Smooth muscle cell (in vitro differentiated cells): ENCODE measurements around the gene RET. TPM values are rescaled to one million over a fixed set of nuclear protein-coding genes. Genes with fewer than 3 reads are reported as not detected.

ENCODE experiments used
- DNase-seq: peaks from one replicate; lab custom pipeline; 2025; ENCODE audit not compliant: unreplicated experiment; lab: John Stamatoyannopoulos, UW
- H2AFZ ChIP-seq: fragments of 200-600 bp; sonication (generic); 2 replicates; pipeline ENCODE4 v1.6.0; 2016; ENCODE audit warnings: antibody characterized with exemption, low read depth, mild to moderate bottlenecking
- H3F3A ChIP-seq: fragments of 200-600 bp; sonication (generic); 2 replicates; pipeline ENCODE4 v1.6.0; 2017; ENCODE audit warnings: antibody characterized with exemption, low read depth
- H3K27ac ChIP-seq: fragments of 200-600 bp; sonication (generic); 2 replicates; pipeline ENCODE4 v1.5.1; 2016; ENCODE audit warnings: low read depth, mild to moderate bottlenecking
- H3K27me3 ChIP-seq: fragments of 200-600 bp; sonication (generic); 2 replicates; pipeline ENCODE4 v1.6.1; 2016; ENCODE audit warnings: low read depth, mild to moderate bottlenecking
- H3K36me3 ChIP-seq: fragments of 200-600 bp; sonication (generic); 2 replicates; pipeline ENCODE4 v1.5.1; 2016; ENCODE audit warnings: low read depth
- H3K4me1 ChIP-seq: fragments of 200-600 bp; sonication (generic); 2 replicates; pipeline ENCODE4 v1.5.1; 2016; ENCODE audit warnings: low read depth
- H3K4me2 ChIP-seq: fragments of 200-600 bp; sonication (generic); 2 replicates; pipeline ENCODE4 v1.6.0; 2016; ENCODE audit warnings: mild to moderate bottlenecking
- H3K4me3 ChIP-seq: fragments of 200-600 bp; sonication (generic); 2 replicates; pipeline ENCODE4 v1.5.1; 2016; ENCODE audit warnings: mild to moderate bottlenecking
- H3K79me2 ChIP-seq: fragments of 200-600 bp; sonication (generic); 2 replicates; pipeline ENCODE4 v1.6.0; 2016; ENCODE audit warnings: low read depth, mild to moderate bottlenecking
- H3K9ac ChIP-seq: fragments of 200-600 bp; sonication (generic); 2 replicates; pipeline ENCODE4 v1.6.0; 2016; ENCODE audit warnings: low read depth
- H3K9me3 ChIP-seq: fragments of 200-600 bp; sonication (generic); replicated peaks from 2 replicates; pipeline ENCODE4 v1.5.1; 2016; ENCODE audit warnings: low read depth
- H4K20me1 ChIP-seq: fragments of 200-600 bp; sonication (generic); 2 replicates; pipeline ENCODE4 v1.6.0; 2016; ENCODE audit warnings: low read depth
- WGBS: methylation state at CpG from one replicate; pipeline ENCODE4 v1.1.7; 2016; ENCODE audit warnings: low lambda C conversion rate; 5-methylcytosine and 5-hydroxymethylcytosine counted together
- polyA plus RNA-seq: library from polyadenylated mRNA; unstranded; fragments of >200 nt; fragmentation: Nextera tagmentation; extraction: Ambion mirVana; gene quantifications from 2 replicates; pipeline ENCODE4 v1.2.1, GENCODE V29; 2016
- total RNA-seq: library from RNA; depleted of rRNA; stranded (reverse); fragments of >200 nt; gene quantifications from 2 replicates; pipeline ENCODE4 v1.2.3, GENCODE V29; 2014
- TF ChIP-seq, protein P1 (sequence below): fragments of 200-600 bp; sonication (generic); IDR thresholded peaks from 2 replicates; pipeline ENCODE4 v1.5.1; 2017; ENCODE audit warnings: borderline replicate concordance, mild to moderate bottlenecking, antibody characterized with exemption; ENCODE audit not compliant: insufficient read depth, poor library complexity, severe bottlenecking

Gene RET
- total and polyA plus RNA-seq, 2 experiments from 2014 or later: 0.70 to 0.94 TPM

DNA sequence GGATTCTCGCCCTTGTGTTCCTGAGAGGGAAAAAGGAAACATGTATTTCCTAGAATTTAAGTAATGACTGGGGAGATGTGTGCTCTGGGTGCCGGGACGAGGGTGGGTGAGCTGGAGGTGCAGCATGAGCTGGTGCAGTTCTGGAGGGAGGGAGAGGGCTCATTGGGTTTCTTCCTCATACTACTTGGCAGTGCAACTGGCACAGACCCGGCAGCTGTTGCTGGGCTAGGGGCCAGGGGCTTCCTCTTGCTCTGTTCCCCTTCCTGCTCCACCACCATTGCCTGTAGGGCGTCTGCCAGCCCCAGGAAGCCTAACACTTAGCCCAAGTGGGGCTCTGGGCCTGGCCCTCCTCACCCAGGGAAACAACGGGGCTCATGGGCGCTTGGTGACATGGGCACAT is 5.9 kb downstream of the RET start:
- no peaks in the 10 kb centered on the region for H3K36me3 ChIP-seq
- H3K27me3 ChIP-seq: peaks cover 36% of the 10 kb centered on the region
- H3K4me1 ChIP-seq: peaks cover 1% of the 10 kb centered on the region
- H4K20me1 ChIP-seq: no peaks in the 10 kb centered on the region
- H3K27ac ChIP-seq: no peak overlapping the region
- DNase-seq: no peak
- no peaks in the 10 kb centered on the region for H3K79me2 ChIP-seq
- no peak overlapping the region for H3K9ac ChIP-seq
- 91% methylated on average over 7 of the region's 7 CpGs for WGBS
- H3F3A ChIP-seq: no peaks in the 10 kb centered on the region
- no peak overlapping the region for H3K4me3 ChIP-seq
- no peak overlapping the region for H3K4me2 ChIP-seq
- H3K9me3 ChIP-seq: no peaks in the 10 kb centered on the region
- no peak overlapping the region for H2AFZ ChIP-seq
- TF ChIP-seq, protein P1, sequence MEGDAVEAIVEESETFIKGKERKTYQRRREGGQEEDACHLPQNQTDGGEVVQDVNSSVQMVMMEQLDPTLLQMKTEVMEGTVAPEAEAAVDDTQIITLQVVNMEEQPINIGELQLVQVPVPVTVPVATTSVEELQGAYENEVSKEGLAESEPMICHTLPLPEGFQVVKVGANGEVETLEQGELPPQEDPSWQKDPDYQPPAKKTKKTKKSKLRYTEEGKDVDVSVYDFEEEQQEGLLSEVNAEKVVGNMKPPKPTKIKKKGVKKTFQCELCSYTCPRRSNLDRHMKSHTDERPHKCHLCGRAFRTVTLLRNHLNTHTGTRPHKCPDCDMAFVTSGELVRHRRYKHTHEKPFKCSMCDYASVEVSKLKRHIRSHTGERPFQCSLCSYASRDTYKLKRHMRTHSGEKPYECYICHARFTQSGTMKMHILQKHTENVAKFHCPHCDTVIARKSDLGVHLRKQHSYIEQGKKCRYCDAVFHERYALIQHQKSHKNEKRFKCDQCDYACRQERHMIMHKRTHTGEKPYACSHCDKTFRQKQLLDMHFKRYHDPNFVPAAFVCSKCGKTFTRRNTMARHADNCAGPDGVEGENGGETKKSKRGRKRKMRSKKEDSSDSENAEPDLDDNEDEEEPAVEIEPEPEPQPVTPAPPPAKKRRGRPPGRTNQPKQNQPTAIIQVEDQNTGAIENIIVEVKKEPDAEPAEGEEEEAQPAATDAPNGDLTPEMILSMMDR: no peak

DNA sequence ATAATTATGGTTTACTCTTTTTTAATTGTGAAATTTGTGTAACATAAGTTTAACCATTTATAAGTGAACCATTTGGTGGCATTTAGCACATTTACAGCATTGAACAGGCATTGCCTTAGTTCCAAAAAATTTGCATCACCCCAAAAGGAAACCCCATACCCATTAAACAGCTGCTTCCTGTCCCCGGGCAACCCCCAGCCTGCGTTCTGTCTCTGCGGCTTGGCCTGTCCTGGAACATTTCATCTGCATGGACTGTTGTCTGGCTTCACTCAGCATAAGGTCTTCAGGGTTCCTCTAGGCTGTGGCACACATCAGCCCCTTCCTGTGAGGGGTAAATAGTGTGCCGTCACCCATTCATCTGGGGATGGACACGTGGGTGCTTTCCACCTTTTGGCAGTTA is 6.9 kb downstream of the RET start:
- Histone ChIP-seq H3F3A (no peaks in the 10 kb centered on the region), H3K4me3 (no peak overlapping the region), H2AFZ (no peak overlapping the region), H3K79me2 (no peaks in the 10 kb centered on the region), H3K27ac (no peak overlapping the region), H3K27me3 (peaks cover 26% of the 10 kb centered on the region), H3K36me3 (no peaks in the 10 kb centered on the region), H3K4me1 (no peaks in the 10 kb centered on the region), H3K9ac (no peak overlapping the region), H3K4me2 (no peak overlapping the region), H4K20me1 (no peaks in the 10 kb centered on the region), H3K9me3 (no peaks in the 10 kb centered on the region)
- WGBS: 74% methylated on average over 5 of the region's 5 CpGs
- no peak for DNase-seq
- TF ChIP-seq, protein P1: no peak

DNA sequence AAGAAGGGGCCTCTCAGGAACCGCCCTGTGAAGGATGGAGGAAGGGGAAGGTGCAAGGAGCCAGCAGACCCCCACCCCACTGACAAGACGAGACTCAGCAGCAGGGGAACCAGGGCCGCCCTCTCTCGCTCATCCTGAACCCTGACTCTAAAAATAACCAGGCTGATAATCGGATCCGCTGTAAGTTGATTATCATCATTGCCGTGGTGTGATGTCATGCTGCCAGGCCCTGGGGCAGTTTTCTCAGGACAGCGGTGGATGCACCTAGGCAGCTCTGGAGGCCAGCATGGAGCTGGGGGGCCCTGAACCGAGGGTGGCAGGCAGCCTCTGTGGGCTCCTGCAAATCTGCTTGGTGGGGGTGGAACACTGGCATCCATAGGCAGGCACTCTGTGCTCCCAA is 7.9 kb downstream of the RET start:
- 79% methylated on average over 9 of the region's 9 CpGs for WGBS
- Histone ChIP-seq H3K9ac (no peak overlapping the region), H3F3A (no peaks in the 10 kb centered on the region), H3K36me3 (no peaks in the 10 kb centered on the region), H4K20me1 (no peaks in the 10 kb centered on the region), H3K27ac (no peak overlapping the region), H3K4me3 (no peak overlapping the region), H3K9me3 (no peaks in the 10 kb centered on the region), H2AFZ (no peak overlapping the region), H3K27me3 (peaks cover 15% of the 10 kb centered on the region), H3K79me2 (no peaks in the 10 kb centered on the region), H3K4me2 (no peak overlapping the region), H3K4me1 (no peaks in the 10 kb centered on the region)
- no peak for DNase-seq
- TF ChIP-seq, protein P1: no peak

- Histone ChIP-seq H3K27ac (no peak overlapping the region), H3K4me2 (no peak overlapping the region), H3K4me3 (no peak overlapping the region), H3K27me3 (peaks cover 3% of the 10 kb centered on the region), H3K79me2 (no peaks in the 10 kb centered on the region), H3K36me3 (no peaks in the 10 kb centered on the region), H3K9me3 (no peaks in the 10 kb centered on the region), H2AFZ (no peak overlapping the region), H4K20me1 (no peaks in the 10 kb centered on the region), H3F3A (no peaks in the 10 kb centered on the region), H3K9ac (no peak overlapping the region), H3K4me1 (no peaks in the 10 kb centered on the region)
- TF ChIP-seq, protein P1: no peak
- DNase-seq: no peak
- WGBS: 82% methylated on average over 7 of the region's 7 CpGs
Measured at GRCh38 chr10:43086321-43086942, 9.6 kb downstream of the RET start.
